CD4-positive, alpha-beta T cell treated with Interleukin-1 beta for 1 hour (primary cell): Measurements from ENCODE around the gene PKP1.

Experiments
- DNase-seq, 2 donors: peaks; one replicate each; pipeline ENCODE4 v3.0.0-alpha.2; 2020 to 2022

The PKP1 gene

DNA sequence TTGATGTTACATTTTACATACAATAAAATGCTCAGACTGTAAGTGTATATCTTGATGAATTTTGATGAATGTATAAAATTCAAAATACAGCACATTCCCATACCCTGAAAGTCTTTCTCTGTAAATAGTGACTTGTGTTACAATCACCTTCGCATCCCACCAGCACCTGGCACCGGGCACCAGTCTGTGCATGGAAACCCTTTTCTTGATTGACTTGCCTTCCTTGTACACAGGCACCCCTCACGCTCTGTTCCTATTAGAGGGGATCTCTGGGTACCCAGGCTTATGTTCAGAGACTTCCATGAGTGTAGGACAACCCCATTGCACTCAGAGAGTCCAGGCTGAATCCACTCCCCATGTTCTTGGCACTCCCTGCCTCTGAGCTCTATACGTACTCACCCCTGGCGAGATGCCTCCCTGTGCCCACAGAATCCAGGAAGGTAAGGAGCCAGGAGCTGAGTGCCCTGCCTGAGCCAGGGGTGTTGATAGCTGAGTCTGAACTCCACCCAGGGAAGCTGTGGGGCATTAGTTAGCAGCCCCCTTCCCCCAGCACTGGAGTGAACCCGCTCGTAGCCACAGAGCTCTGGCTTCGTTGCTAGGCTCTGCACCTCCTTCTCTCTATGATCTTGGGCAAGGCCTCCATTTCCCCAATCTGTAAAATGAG is 22.5 kb upstream of the PKP1 start:
- no peak for DNase-seq

GRCh38 chr1:201261771-201262547 is 21.3 kb upstream of the PKP1 start:
- DNase-seq: no peak

DNA sequence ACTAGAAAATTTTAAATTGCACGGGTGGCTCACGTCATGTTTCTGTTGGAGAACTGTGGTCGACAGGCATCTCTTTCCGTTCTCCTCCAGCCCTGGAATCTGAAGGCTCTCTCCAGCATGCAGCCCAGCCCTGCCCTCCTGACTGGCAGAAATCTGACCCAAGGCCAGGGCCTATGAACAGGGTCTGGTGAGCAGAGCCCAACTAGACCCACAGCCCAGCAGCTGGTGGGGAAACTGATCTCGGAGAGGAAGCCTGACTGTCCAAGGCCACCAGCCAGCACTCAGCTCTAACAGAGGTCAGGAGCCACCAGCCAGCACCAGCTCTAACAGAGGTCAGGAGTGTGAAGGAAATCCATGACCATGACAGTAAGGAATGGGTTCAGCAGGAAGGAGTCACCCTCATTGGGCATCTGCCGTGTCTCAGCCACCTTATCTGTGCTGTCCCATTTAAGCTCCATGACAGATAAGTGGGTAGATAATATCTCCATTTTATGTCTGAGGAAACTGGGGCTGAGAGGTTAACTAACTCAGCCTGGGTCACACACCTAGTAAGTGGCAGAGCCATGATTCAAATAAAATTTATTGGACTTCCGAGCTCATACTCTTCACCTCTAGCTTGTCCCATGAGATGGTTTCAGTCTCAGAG is 20.2 kb upstream of the PKP1 start:
- no peak for DNase-seq

DNA sequence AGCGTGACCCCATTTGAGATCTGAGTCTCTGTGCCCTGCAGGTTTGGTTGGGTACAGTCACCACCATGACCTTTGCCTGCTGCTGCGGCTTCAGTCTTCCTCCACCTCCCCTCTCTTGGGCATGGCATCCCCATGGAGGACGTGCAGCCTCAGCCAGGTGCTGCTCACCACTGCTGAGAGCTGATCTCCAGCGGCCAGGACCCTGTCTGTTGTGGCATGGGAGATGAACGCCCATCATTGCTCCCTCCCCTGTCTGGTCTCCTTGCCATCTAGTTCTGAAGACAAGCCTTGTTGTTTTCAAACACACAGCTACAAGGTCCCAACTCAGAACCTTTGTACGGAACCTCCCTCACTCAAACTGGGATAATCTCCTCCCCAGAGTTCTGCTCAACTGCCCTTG is 19.2 kb upstream of the PKP1 start:
- DNase-seq: no peak

- no peak for DNase-seq
These were observed 18.8 kb upstream of the PKP1 start for GRCh38 chr1:201264554-201264953.

DNA sequence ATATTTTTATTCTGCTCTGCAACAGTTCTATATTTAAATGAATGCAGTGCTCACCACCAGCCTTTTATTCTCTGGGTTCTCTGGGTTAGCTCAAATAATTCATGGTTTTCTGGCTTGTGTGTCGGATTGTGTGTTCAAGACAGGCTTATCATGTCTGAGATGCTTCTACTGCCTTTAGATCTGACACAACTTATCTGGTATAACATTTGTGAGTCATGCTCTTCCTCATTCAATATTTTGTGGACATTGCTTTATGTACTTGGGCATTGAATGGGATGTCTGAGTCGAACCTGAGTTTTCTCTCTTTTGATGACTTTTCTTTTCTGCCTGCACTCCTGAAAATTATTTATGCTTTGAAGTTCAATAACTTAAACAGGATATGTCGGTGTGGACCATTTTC is 17.6 kb upstream of the PKP1 start:
- no peak for DNase-seq

DNA sequence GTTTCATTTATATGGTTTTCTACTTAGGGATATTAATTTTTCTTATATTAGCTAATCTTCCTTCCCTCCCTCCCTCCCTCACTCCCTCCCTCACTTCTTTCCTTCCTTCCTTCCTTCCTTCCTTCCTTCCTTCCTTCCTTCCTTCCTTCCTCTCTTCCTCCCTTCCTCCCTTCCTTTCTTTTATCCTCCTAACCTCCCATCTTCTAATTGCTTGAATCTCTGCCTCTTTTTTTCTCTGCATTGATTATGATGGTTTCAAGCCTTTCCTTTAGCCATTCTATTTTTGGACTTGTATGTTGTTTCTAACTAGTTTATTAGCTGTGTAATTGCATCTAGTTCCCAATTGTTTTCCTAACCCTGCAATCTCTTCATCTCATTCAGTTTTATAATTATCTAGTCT is 17.0 kb upstream of the PKP1 start:
- no peak for DNase-seq

DNA sequence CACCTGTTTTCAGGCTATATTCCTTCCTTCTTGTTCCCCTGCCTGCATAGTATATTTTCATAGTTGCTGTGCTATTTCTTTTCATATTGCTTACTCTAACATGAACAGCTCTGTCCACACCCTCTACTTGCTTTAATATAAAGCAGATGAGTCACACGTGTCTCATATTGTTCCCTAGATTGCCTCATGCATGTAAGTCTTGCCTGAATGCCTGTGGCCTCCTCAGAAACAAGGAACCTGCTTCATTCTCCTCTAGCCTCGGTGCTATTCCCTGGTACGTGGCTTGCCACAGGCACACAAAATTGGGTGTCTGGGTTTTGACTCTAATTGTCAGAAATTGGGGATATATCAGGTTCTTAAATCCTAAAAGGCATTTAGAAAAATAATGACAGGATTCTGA is 16.5 kb upstream of the PKP1 start:
- no peak for DNase-seq

GRCh38 chr1:201267481-201268229 is 15.7 kb upstream of the PKP1 start:
- DNase-seq: no peak

GRCh38 chr1:201268604-201269151 is 14.6 kb upstream of the PKP1 start:
- DNase-seq: no peak

- DNase-seq: no peak
These were observed 14.0 kb upstream of the PKP1 start for GRCh38 chr1:201269281-201269680.

DNA sequence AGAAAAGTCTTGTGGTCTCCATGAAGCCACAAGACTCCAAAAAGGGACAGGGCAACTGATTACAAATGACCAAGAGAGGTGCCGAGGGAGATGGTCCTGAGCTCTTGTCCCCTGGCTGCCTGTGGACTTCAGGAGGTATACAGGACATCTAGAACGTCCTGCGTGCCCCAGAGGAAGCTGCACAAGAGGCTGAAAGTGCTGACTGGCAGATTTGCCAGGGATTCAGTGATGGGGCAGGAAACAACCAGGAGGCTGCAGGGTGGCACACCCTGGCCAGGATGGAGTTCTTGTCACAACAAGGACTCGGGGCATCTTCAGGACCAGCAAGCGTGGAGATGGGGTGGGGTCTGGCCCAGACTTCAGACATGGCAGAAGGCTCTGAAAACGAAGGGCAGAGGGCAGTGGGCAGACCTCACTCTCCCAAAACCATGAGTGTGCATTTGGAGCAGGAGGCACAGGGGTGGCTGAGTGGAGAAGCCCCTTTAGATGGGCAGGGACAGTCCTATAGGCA is 13.4 kb upstream of the PKP1 start:
- DNase-seq: no peak

DNA sequence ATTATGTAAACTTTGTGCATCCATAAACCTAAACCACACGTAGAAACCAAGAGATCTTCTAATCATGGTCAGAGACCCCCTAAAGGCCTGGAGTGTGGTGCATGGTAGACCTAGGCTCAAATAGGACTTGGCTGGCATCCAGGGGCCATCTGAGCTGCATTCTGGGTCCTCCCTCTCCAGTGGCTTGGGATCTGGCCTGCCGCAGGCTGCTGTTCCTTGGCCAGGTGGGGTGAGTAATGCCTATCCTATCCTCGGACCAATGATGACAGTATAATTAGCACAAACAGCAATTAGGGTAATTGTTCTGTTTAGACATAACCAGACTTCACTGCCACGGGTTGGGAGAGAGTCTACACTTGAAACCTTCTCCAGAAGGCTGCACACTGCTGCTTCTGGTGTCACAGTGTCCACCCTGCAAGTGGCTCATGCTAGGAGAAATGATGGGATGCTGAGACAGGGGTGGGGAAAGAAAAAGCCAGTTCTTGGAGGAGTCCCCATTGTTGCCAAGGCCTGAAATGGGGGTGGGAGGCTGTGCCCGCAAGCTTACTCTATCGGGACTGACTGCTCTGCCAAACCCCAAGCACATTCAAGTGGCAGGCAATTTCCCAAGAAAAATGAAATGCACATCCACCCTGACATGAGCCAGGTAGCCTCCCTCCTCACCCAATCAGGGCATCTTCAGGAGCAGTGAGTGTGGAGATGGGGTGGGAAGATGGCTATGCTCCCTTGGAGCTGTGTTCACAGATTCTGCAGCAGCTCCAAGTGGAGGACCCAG is 12.5 kb upstream of the PKP1 start:
- DNase-seq: no peak

GRCh38 chr1:201272799-201273198 is 10.5 kb upstream of the PKP1 start:
- no peak for DNase-seq

GRCh38 chr1:201274616-201275252 is 8.6 kb upstream of the PKP1 start:
- no peak for DNase-seq

GRCh38 chr1:201275253-201275666 is 8.0 kb upstream of the PKP1 start:
- no peak for DNase-seq

GRCh38 chr1:201276891-201277290 is 6.4 kb upstream of the PKP1 start:
- DNase-seq: no peak

- no peak for DNase-seq
These were observed 5.9 kb upstream of the PKP1 start for GRCh38 chr1:201277441-201277840.

GRCh38 chr1:201279313-201279712 is 4.0 kb upstream of the PKP1 start:
- no peak for DNase-seq

DNA sequence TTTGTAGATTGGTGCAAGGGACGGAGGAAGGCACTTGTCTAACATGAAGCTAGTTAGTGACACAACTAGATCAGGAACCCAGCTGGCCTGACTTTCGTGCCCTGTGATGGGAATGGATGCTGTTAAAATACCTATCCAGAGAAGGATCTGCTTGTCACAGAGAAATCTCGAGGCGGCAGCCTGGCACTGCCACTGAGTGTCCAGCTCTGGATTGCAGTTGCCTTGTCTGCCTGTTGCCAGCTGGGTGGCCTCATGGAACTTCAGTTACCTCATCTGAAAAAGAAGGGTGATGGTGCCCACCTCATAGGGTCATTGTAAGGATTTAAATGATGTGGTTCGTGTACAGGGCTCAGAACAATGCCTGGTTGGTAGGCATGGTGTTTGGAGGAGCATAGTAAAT is 2.4 kb upstream of the PKP1 start:
- no peak for DNase-seq

GRCh38 chr1:201281573-201281972 is 1.7 kb upstream of the PKP1 start:
- no peak for DNase-seq

DNA sequence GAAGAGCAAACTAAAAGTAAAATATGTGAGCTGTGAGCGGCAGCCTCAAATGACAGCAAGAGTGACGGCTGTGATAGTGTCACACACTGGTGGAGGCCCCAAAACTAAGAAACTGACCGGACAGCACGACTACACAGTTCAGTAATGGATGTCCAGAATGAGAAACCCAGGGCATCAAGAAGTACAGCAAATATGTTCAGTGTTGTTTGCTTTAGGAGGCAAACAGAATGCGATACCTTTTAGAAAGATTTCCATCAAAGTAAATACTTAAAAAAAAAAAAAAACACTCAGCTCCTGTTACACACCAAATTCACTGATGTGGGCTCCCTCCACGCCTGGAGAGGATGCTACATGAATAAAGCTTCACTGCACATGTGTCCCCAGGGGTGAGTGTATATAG is 1.1 kb upstream of the PKP1 start:
- no peak for DNase-seq
